ENCODE results near the gene CYP21A2.
"Not testable (repeated sequence)": the region's sequence is repeated elsewhere in the genome, so short reads cannot be mapped to it uniquely, and the experiment has no call there.

DNA sequence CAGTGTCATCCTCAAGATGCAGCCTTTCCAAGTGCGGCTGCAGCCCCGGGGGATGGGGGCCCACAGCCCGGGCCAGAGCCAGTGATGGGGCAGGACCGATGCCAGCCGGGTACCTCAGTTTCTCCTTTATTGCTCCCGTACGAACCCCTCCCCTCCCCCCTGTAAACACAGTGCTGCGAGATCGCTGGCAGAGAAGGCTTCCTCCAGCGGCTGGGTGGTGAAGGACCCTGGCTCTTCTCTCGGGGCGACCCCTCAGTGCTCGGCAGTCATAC is 2.8 kb downstream of the CYP21A2 start:
- TF ChIP-seq, protein P1, sequence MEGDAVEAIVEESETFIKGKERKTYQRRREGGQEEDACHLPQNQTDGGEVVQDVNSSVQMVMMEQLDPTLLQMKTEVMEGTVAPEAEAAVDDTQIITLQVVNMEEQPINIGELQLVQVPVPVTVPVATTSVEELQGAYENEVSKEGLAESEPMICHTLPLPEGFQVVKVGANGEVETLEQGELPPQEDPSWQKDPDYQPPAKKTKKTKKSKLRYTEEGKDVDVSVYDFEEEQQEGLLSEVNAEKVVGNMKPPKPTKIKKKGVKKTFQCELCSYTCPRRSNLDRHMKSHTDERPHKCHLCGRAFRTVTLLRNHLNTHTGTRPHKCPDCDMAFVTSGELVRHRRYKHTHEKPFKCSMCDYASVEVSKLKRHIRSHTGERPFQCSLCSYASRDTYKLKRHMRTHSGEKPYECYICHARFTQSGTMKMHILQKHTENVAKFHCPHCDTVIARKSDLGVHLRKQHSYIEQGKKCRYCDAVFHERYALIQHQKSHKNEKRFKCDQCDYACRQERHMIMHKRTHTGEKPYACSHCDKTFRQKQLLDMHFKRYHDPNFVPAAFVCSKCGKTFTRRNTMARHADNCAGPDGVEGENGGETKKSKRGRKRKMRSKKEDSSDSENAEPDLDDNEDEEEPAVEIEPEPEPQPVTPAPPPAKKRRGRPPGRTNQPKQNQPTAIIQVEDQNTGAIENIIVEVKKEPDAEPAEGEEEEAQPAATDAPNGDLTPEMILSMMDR (IDR thresholded peaks at IDR 0.05) = not testable (repeated sequence)
- not testable (repeated sequence) for TF ChIP-seq POLR2A (IDR thresholded peaks at IDR 0.05)
